ENCODE measurements around the gene ARHGAP31.
"Not testable (repeated sequence)": the region's sequence is repeated elsewhere in the genome, so short reads cannot be mapped to it uniquely, and the experiment has no call there.

ARHGAP31 gene

DNA sequence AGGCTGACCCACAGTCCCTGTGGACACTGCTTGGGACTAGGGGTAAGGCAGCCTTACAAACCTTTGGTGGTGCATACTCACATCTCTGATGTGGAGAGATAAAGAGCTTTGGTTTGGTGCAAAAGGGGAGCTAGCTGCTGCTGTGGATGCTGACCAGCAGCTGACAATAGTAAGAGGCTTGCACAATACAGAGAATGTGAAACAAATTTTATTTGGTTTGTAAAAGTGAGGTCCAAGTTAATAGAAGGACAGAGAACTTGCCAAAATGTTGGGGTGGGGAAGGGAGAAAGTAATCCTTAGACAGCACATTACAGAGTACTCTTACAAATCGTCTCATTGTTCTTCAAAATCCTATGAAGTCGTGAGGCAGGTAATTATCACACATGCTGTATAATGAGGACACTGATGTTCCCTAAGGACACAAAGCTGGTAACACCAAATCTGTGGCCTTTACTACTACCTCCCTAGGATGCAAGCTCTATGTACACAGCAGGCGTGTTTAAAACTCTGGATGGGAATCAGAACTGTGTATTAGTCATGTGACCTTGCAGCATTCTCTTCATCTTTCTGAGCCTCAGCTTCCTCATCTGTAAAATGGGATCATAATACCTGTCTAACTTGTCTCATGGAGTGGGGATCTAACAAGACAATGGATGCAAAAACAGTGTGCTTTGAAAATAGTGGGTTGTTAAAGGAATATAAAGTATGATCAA is 21.6 kb downstream of the ARHGAP31 start:
- no peak overlapping the region for H3K4me3 ChIP-seq (ENCODE audit: low read length)
- H3K9ac ChIP-seq (ENCODE audit: low read length) = no peak overlapping the region
- H3K27me3 ChIP-seq (ENCODE audit: control insufficient read depth, insufficient read depth, low read length) = no peaks in the 10 kb centered on the region
- H3K36me3 ChIP-seq (ENCODE audit: control insufficient read depth, insufficient read depth, low read length) = no peaks in the 10 kb centered on the region
- H3K9me3 ChIP-seq (ENCODE audit: control insufficient read depth, low read length) = no peaks in the 10 kb centered on the region
- no peaks in the 10 kb centered on the region for H3K4me1 ChIP-seq (ENCODE audit: control insufficient read depth, insufficient read depth, low read length)

DNA sequence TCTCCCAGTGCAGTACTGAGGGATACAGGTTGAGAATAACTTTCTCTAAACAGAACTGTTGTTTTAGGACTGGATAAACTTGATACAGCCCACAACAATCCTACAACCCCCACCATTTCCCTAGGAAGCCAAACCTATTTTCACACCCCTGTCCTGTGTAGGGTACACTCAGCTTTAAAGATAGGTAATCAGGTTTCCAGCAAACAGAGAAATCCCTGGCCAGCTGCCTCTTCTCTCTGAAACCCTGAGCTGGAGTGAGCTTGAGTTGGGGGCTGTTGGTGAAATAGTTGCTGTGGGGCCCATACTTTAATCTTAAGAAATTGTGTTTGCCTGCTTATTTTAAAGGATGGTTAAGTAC is 22.1 kb downstream of the ARHGAP31 start:
- no peaks in the 10 kb centered on the region for H3K36me3 ChIP-seq (ENCODE audit: control insufficient read depth, insufficient read depth, low read length)
- H3K4me3 ChIP-seq (ENCODE audit: low read length) = no peak overlapping the region
- H3K9me3 ChIP-seq (ENCODE audit: control insufficient read depth, low read length) = no peaks in the 10 kb centered on the region
- no peaks in the 10 kb centered on the region for H3K4me1 ChIP-seq (ENCODE audit: control insufficient read depth, insufficient read depth, low read length)
- H3K9ac ChIP-seq (ENCODE audit: low read length) = no peak overlapping the region
- no peaks in the 10 kb centered on the region for H3K27me3 ChIP-seq (ENCODE audit: control insufficient read depth, insufficient read depth, low read length)

DNA sequence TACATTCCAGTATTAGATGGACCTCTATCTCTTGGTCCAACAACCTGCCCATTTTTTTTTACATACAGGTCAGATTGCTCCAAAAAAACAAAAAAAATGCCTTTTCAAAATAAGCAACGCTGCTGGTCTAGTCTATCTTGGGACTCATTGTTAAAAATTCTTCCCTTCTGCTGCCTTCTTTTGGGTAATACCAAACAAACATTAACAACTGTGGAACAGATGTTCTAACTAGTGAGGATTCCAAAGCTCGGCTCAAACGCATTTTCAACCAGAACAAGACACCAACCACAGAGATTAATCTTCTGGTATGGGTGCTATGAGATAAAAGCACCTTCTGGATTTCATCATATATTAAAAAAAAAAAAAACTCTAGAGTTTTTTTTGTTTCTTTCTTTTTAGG is 24.7 kb downstream of the ARHGAP31 start:
- no peaks in the 10 kb centered on the region for H3K36me3 ChIP-seq (ENCODE audit: control insufficient read depth, insufficient read depth, low read length)
- no peak overlapping the region for H3K9ac ChIP-seq (ENCODE audit: low read length)
- H3K9me3 ChIP-seq (ENCODE audit: control insufficient read depth, low read length) = no peaks in the 10 kb centered on the region
- H3K27me3 ChIP-seq (ENCODE audit: control insufficient read depth, insufficient read depth, low read length) = no peaks in the 10 kb centered on the region
- peaks cover 9% of the 10 kb centered on the region for H3K4me1 ChIP-seq (ENCODE audit: control insufficient read depth, insufficient read depth, low read length)
- H3K4me3 ChIP-seq (ENCODE audit: low read length) = no peak overlapping the region

DNA sequence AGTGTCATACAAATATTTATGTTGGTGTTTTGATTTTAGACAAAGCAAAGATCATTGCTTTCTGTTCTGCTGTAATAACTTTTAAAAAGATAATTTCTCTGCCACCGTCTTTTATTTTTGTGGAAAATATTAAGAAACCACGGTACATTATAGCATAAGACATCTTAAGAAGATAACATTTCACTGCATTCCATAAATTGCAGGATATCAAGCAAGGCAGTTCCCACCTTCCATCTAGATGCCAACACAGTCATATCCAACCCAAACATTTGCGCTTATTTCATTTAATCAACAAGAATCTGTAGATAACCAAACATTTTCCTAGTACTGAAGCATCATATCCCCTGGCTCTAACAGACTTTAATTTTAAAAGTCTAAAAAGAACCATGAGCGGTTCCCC is 25.1 kb downstream of the ARHGAP31 start:
- H3K4me1 ChIP-seq (ENCODE audit: control insufficient read depth, insufficient read depth, low read length) = peaks cover 9% of the 10 kb centered on the region
- H3K4me3 ChIP-seq (ENCODE audit: low read length) = no peak overlapping the region
- no peak overlapping the region for H3K9ac ChIP-seq (ENCODE audit: low read length)
- H3K9me3 ChIP-seq (ENCODE audit: control insufficient read depth, low read length) = no peaks in the 10 kb centered on the region
- H3K27me3 ChIP-seq (ENCODE audit: control insufficient read depth, insufficient read depth, low read length) = no peaks in the 10 kb centered on the region
- H3K36me3 ChIP-seq (ENCODE audit: control insufficient read depth, insufficient read depth, low read length) = no peaks in the 10 kb centered on the region

DNA sequence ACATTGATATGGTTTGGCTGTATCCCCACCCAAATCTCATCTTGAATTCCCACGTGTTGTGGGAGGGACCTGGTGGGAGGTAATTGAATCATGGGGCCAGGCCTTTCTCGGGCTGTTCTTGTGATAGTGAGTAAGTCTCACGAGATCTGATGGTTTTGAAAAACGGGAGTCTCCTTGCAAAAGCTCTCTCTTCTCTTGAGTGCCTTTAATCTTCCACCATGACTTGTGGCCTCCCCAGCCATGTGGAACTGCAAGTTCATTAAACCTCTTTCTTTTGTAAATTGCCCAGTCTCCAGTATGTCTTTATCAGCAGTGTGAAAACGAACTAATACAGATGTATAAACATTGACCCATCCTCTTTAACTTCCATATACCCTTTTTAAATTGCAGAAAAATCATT is 26.6 kb downstream of the ARHGAP31 start:
- not testable (repeated sequence) for H3K36me3 ChIP-seq (ENCODE audit: control insufficient read depth, insufficient read depth, low read length); H3K4me1 ChIP-seq (ENCODE audit: control insufficient read depth, insufficient read depth, low read length)

DNA sequence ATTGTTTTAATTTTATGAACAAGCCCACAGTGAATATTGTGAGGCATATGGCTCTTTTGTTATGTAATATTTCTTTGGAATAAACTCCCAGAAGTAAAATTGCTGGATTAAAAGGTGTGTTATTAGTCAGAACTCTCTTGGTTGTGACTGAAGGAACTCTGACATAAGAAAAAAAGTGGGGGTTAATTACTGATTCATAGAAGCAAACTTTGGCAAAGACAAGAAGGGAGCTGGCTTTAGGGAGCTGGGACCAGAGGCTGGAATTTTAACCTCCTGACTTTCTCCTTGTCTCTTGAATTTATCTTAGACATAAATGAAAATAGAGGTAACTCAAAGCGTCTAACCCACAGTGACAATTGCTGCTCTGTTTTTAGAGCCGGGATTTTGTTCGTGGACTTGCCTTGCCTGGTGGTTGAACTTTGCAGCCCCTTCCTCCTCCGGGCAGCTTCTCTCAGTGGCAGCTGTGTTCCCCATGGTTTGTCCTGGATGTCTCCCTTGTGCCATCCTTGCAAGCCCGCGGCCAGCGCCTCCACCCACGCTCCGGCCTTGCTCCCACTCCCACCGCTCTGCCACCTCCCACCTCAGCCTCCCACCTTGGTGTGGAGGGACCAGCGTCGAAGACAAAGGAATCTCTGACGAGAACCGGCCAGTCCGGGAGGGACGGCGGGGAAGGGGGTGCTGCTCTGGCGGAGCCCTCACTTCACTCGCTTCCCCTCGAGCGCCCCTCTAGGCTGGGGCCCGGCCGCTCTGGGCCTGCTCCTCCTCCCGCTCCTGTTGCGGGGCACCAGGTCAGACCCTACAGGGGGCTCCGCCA is 28.0 kb downstream of the ARHGAP31 start:
- H3K9ac ChIP-seq (ENCODE audit: low read length) = peak overlapping the region; percentile 87
- no peaks in the 10 kb centered on the region for H3K36me3 ChIP-seq (ENCODE audit: control insufficient read depth, insufficient read depth, low read length)
- H3K4me3 ChIP-seq (ENCODE audit: low read length) = peak overlapping the region; percentile 20
- no peaks in the 10 kb centered on the region for H3K27me3 ChIP-seq (ENCODE audit: control insufficient read depth, insufficient read depth, low read length)
- H3K4me1 ChIP-seq (ENCODE audit: control insufficient read depth, insufficient read depth, low read length) = peaks cover 9% of the 10 kb centered on the region
- H3K9me3 ChIP-seq (ENCODE audit: control insufficient read depth, low read length) = no peaks in the 10 kb centered on the region

More for the DNA sequence above, 26.6 kb downstream of the ARHGAP31 start:
- H3K9me3 ChIP-seq (ENCODE audit: control insufficient read depth, low read length); H3K27me3 ChIP-seq (ENCODE audit: control insufficient read depth, insufficient read depth, low read length); H3K9ac ChIP-seq (ENCODE audit: low read length); H3K4me3 ChIP-seq (ENCODE audit: low read length): not testable (repeated sequence)

DNA sequence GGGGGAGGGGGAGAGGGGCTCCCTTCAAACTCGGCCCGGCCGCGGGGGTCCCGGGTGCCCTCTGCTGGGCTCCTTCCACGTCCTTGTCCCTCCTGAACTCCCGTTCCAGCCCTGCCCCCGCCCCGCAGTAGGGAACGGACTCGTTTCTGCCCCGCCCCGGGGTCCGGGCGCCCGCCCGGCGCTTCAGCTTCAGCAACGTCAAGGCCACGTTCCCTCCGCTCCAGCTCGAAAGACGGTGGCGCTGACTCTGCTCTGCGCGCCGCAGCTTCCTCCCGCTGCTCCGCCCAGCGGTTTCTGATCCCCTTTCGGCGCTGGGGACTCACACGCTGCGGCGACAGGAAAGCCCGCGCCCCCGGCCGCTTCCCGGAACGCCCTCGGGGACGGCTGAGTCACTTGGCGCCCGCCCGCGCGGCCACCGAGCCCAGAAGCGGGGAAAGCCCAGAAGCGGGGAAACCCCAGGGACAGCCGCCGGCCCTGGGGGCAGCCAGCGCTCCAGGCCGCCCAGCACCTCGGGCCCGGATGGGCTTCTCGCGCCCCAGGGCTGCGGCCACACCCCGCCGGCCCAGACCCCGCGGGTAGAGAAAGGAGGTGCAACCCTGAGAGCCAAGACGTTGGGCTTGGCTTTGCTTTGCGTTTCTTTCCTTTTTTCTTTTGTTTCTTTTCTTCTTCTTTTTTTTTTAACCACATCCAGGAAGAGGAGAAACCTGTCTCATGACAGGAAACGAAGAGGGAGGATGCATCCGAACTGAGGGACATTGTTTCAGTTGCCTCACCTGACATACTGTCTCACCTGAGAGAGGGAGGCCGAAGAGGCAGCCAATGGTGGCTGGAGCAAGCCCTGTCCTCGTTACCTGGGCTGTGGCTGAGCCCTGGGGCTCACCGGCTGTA is 28.9 kb downstream of the ARHGAP31 start:
- peak overlapping the region; percentile 20 for H3K4me3 ChIP-seq (ENCODE audit: low read length)
- H3K27me3 ChIP-seq (ENCODE audit: control insufficient read depth, insufficient read depth, low read length) = no peaks in the 10 kb centered on the region
- no peaks in the 10 kb centered on the region for H3K36me3 ChIP-seq (ENCODE audit: control insufficient read depth, insufficient read depth, low read length)
- H3K9ac ChIP-seq (ENCODE audit: low read length) = peak overlapping the region; percentile 87
- H3K9me3 ChIP-seq (ENCODE audit: control insufficient read depth, low read length) = no peaks in the 10 kb centered on the region
- H3K4me1 ChIP-seq (ENCODE audit: control insufficient read depth, insufficient read depth, low read length) = peaks cover 9% of the 10 kb centered on the region

DNA sequence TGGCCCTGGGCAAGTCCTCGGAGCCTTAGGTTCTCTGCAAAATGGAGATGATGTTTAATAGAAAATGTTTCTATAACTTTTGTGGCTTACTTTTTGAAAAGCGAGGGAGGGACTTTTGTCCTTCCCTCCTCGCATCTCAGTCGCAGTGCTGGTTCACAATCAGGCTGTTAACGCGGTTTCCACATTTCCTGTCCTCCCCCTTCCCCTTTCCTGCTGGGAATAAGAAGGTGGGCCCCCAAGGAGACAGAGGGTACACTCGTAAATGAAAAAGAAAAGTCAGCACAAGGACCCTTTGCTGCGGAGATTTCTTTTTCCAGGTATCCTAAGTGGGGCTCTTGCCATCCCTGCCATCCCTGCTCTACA is 29.5 kb downstream of the ARHGAP31 start:
- Histone ChIP-seq H3K36me3 (ENCODE audit: control insufficient read depth, insufficient read depth, low read length) (no peaks in the 10 kb centered on the region), H3K9me3 (ENCODE audit: control insufficient read depth, low read length) (no peaks in the 10 kb centered on the region), H3K4me1 (ENCODE audit: control insufficient read depth, insufficient read depth, low read length) (peaks cover 9% of the 10 kb centered on the region), H3K9ac (ENCODE audit: low read length) (peak overlapping the region; percentile 87), H3K4me3 (ENCODE audit: low read length) (no peak overlapping the region), H3K27me3 (ENCODE audit: control insufficient read depth, insufficient read depth, low read length) (no peaks in the 10 kb centered on the region)

DNA sequence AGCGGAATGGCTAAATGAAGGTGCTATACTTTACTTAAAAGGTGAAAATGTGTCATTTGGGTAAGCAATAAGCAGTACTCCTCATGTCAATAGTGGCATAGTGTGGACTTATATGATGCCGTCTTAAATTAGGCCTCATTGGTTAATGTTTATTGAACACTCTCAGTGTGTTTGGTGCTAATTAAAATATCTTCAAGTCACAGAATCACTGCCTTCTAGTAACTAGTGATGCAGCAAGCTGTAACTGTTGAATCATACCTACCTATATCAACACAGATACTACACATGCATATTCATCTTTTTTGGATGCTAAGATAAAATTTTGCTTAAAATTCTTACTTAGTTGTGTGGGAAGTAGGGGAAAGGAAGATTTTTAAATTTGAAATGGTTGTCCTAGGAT is 30.7 kb downstream of the ARHGAP31 start:
- Histone ChIP-seq H3K4me3 (ENCODE audit: low read length) (no peak overlapping the region), H3K9me3 (ENCODE audit: control insufficient read depth, low read length) (no peaks in the 10 kb centered on the region), H3K9ac (ENCODE audit: low read length) (no peak overlapping the region), H3K27me3 (ENCODE audit: control insufficient read depth, insufficient read depth, low read length) (no peaks in the 10 kb centered on the region), H3K36me3 (ENCODE audit: control insufficient read depth, insufficient read depth, low read length) (no peaks in the 10 kb centered on the region), H3K4me1 (ENCODE audit: control insufficient read depth, insufficient read depth, low read length) (peaks cover 9% of the 10 kb centered on the region)

DNA sequence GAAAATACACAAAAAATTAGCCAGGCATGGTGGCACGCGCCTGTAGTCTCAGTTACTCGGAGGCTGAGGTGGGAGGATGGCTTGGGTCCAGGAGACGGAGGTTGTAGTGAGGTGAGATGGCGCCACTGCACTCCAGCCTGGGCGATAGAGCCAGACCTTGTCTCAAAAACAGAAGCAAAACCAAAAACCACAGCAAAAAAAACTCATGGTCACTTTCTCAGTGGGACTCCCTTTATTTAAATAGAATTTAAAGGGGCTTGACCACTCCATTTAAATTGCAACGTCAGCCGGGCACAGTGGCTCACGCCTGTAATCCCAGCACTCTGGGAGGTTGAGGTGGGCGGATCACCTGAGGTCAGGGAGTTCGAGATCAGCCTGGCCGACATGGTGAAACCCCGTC is 32.8 kb downstream of the ARHGAP31 start:
- Histone ChIP-seq H3K9ac (ENCODE audit: low read length) (no peak overlapping the region), H3K4me1 (ENCODE audit: control insufficient read depth, insufficient read depth, low read length) (peaks cover 6% of the 10 kb centered on the region)

DNA sequence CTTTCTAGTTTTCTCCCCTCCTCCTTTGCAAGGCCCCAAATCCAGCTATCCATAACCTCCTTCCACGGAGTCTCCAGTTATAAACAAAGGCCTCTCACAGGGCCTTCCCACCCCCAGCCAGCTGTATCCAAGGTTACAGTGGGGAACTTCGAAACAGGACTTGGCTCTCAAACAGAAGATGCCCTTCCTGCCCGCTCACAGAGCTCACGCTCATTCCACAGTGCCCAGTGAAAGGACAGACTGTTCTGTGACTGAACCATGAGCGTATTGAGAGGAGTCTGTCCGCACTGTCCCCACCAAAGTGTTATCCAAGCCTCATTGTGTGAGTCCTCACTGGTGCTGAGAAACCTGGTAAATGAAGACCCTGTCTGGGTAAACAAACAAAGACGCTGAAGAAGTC is 35.4 kb downstream of the ARHGAP31 start:
- Histone ChIP-seq H3K9me3 (ENCODE audit: control insufficient read depth, low read length) (no peaks in the 10 kb centered on the region), H3K36me3 (ENCODE audit: control insufficient read depth, insufficient read depth, low read length) (no peaks in the 10 kb centered on the region), H3K4me3 (ENCODE audit: low read length) (no peak overlapping the region), H3K27me3 (ENCODE audit: control insufficient read depth, insufficient read depth, low read length) (no peaks in the 10 kb centered on the region), H3K9ac (ENCODE audit: low read length) (no peak overlapping the region), H3K4me1 (ENCODE audit: control insufficient read depth, insufficient read depth, low read length) (no peaks in the 10 kb centered on the region)

More for the DNA sequence above, 32.8 kb downstream of the ARHGAP31 start:
- Histone ChIP-seq H3K4me3 (ENCODE audit: low read length) (no peak overlapping the region), H3K36me3 (ENCODE audit: control insufficient read depth, insufficient read depth, low read length) (no peaks in the 10 kb centered on the region), H3K27me3 (ENCODE audit: control insufficient read depth, insufficient read depth, low read length) (no peaks in the 10 kb centered on the region), H3K9me3 (ENCODE audit: control insufficient read depth, low read length) (no peaks in the 10 kb centered on the region)

DNA sequence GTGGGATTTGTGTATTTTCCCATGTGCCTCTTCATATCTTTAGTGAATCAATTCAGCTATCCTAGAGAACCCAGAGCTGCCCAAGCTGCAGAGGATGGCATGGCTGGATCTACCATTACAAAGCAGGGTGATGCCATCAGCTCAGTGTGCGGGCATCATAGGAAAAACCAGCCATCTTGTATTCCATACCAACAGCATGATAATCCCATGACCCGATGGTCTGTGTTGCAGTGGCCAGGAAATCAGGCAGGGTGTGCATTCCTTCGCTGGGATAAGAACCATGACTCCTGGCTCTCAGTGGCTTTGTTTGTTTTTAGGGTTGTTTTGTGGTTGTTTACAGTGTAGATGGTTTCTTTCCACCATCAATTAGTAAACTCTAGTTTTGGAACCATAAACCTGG is 36.0 kb downstream of the ARHGAP31 start:
- no peak overlapping the region for H3K9ac ChIP-seq (ENCODE audit: low read length)
- no peaks in the 10 kb centered on the region for H3K36me3 ChIP-seq (ENCODE audit: control insufficient read depth, insufficient read depth, low read length)
- no peak overlapping the region for H3K4me3 ChIP-seq (ENCODE audit: low read length)
- H3K4me1 ChIP-seq (ENCODE audit: control insufficient read depth, insufficient read depth, low read length) = no peaks in the 10 kb centered on the region
- H3K27me3 ChIP-seq (ENCODE audit: control insufficient read depth, insufficient read depth, low read length) = no peaks in the 10 kb centered on the region
- H3K9me3 ChIP-seq (ENCODE audit: control insufficient read depth, low read length) = no peaks in the 10 kb centered on the region
